Kidney epithelial cell (primary cell): Measurements from ENCODE around the gene NEK7. TPM values are rescaled to one million over a fixed set of nuclear protein-coding genes. Genes with fewer than 3 reads are reported as not detected.
"Not testable (repeated sequence)": the region's sequence is repeated elsewhere in the genome, so short reads cannot be mapped to it uniquely, and the experiment has no call there.

Experiments used
- DNase-seq: peaks from one replicate; pipeline ENCODE4 v3.0.0-alpha.2; 2010; ENCODE audit warnings: low read depth
- H3K27me3 ChIP-seq: 2 replicates; pipeline ENCODE4 v1.6.0; 2011; ENCODE audit warnings: low read length; ENCODE audit not compliant: control insufficient read depth, insufficient read depth
- H3K36me3 ChIP-seq: 2 replicates; pipeline ENCODE4 v1.5.1; 2011; ENCODE audit warnings: low read length; ENCODE audit not compliant: control insufficient read depth, insufficient read depth
- H3K4me3 ChIP-seq: 2 replicates; pipeline ENCODE4 v1.5.1; 2011; ENCODE audit warnings: low read depth, mild to moderate bottlenecking, control low read depth, low read length
- CTCF ChIP-seq: IDR thresholded peaks from 2 replicates; pipeline ENCODE4 v1.5.1; 2011; ENCODE audit warnings: mild to moderate bottlenecking, moderate library complexity, low read length, control low read depth, inconsistent platforms; ENCODE audit not compliant: insufficient read depth, poor library complexity, severe bottlenecking
- total RNA-seq: library from RNA; depleted of rRNA; stranded (reverse); fragments of >200 nt; gene quantifications from 2 replicates; pipeline ENCODE4 v1.2.3, GENCODE V29; 2015

Gene NEK7
- total RNA-seq, 1 donor from 2014 or later, result 27.7 TPM

GRCh38 chr1:198123133-198123532 lies 33.7 kb upstream of the NEK7 start:
- no peak for TF ChIP-seq CTCF
- no peak for DNase-seq
- no peak overlapping the region for H3K4me3 ChIP-seq

GRCh38 chr1:198124673-198125072 lies 32.1 kb upstream of the NEK7 start:
- H3K27me3 ChIP-seq, result no peaks in the 10 kb centered on the region
- H3K36me3 ChIP-seq, result no peaks in the 10 kb centered on the region
- no peak for TF ChIP-seq CTCF
- H3K4me3 ChIP-seq, result no peak overlapping the region
- no peak for DNase-seq

More at GRCh38 chr1:198123133-198123532, 33.7 kb upstream of the NEK7 start:
- H3K36me3 ChIP-seq, result no peaks in the 10 kb centered on the region
- H3K27me3 ChIP-seq, result no peaks in the 10 kb centered on the region

- no peak for DNase-seq
- Histone ChIP-seq H3K27me3 (no peaks in the 10 kb centered on the region), H3K4me3 (no peak overlapping the region), H3K36me3 (no peaks in the 10 kb centered on the region)
- TF ChIP-seq CTCF, result no peak
Measured at GRCh38 chr1:198125995-198126735, 30.6 kb upstream of the NEK7 start.

- H3K4me3 ChIP-seq, result no peak overlapping the region
- no peaks in the 10 kb centered on the region for H3K36me3 ChIP-seq
- H3K27me3 ChIP-seq, result no peaks in the 10 kb centered on the region
- no peak for TF ChIP-seq CTCF
- no peak for DNase-seq
Measured at GRCh38 chr1:198128533-198128932, 28.3 kb upstream of the NEK7 start.

- not testable (repeated sequence) for H3K36me3 ChIP-seq, H3K4me3 ChIP-seq, DNase-seq, H3K27me3 ChIP-seq
Measured at GRCh38 chr1:198130053-198130452, 26.7 kb upstream of the NEK7 start.

GRCh38 chr1:198132060-198132781 lies 24.6 kb upstream of the NEK7 start:
- Histone ChIP-seq H3K4me3 (no peak overlapping the region), H3K36me3 (no peaks in the 10 kb centered on the region), H3K27me3 (no peaks in the 10 kb centered on the region)
- no peak for TF ChIP-seq CTCF
- no peak for DNase-seq
